Measurements from ENCODE around the gene PLXDC1. TPM values are rescaled to one million over a fixed set of nuclear protein-coding genes. Genes with fewer than 3 reads are reported as not detected.
"Not testable (repeated sequence)": the region's sequence is repeated elsewhere in the genome, so short reads cannot be mapped to it uniquely, and the experiment has no call there.

PLXDC1 gene
- total RNA-seq, 4 donors from 2014 or later: 1.6 to 26.2 (median 4.3) TPM

- DNase-seq: no peak
- no peaks in the 10 kb centered on the region for H3K9me3 ChIP-seq
- no peak overlapping the region for H3K27ac ChIP-seq
- in situ Hi-C loops (cut with MboI; ENCODE audit: low pct_ligation_motif_present in 1 of 4, low pct_unique_long_range_greater_than_20kb in 1 of 4, low sequenced_read_pairs in 3 of 4) (no loop called here), intact Hi-C loops (cut with DNase I; ENCODE audit: low total_unique reads) (no loop called here)
- no peaks in the 10 kb centered on the region for H3K27me3 ChIP-seq
- no peaks in the 10 kb centered on the region for H3K36me3 ChIP-seq
- 75% methylated on average over 5 of the region's 5 CpGs; no CpG with 5 or more reads in 1 of the 2 donors for WGBS, 2 donors (ENCODE audit: low coverage in 1 of 2)
- no peak overlapping the region for H3K4me3 ChIP-seq
- no peak for TF ChIP-seq EP300 (IDR thresholded peaks at IDR 0.05; ENCODE audit: low read depth)
- no peak for TF ChIP-seq POLR2AphosphoS5 (IDR thresholded peaks at IDR 0.05)
- TF ChIP-seq POLR2A (IDR thresholded peaks at IDR 0.05): no peak
- no peak for TF ChIP-seq CTCF (IDR thresholded peaks at IDR 0.05)
- peaks cover 0 to 15% (median 8%) of the 10 kb centered on the region in 4 donors for H3K4me1 ChIP-seq
These were observed 92.9 kb downstream of the PLXDC1 start for GRCh38 chr17:39058524-39058923.

GRCh38 chr17:39057701-39058206 lies 93.7 kb downstream of the PLXDC1 start:
- in situ Hi-C loops (cut with MboI; ENCODE audit: low pct_ligation_motif_present in 1 of 4, low pct_unique_long_range_greater_than_20kb in 1 of 4, low sequenced_read_pairs in 3 of 4) (no loop called here), intact Hi-C loops (cut with DNase I; ENCODE audit: low total_unique reads) (no loop called here)
- no peaks in the 10 kb centered on the region for H3K36me3 ChIP-seq
- TF ChIP-seq EP300 (IDR thresholded peaks at IDR 0.05; ENCODE audit: low read depth) (no peak), POLR2A (IDR thresholded peaks at IDR 0.05) (no peak), POLR2AphosphoS5 (IDR thresholded peaks at IDR 0.05) (no peak), CTCF (IDR thresholded peaks at IDR 0.05) (no peak)
- peak overlapping the region in 3 of 4 donors; percentile 44 to 61 (median 60) for H3K4me3 ChIP-seq
- DNase-seq: no peak
- no peaks in the 10 kb centered on the region for H3K9me3 ChIP-seq
- no peaks in the 10 kb centered on the region for H3K27me3 ChIP-seq
- peaks cover 0 to 15% (median 8%) of the 10 kb centered on the region in 4 donors for H3K4me1 ChIP-seq
- H3K27ac ChIP-seq: peak overlapping the region in 2 of 4 donors; percentile 67 to 72
- WGBS, 2 donors (ENCODE audit: low coverage in 1 of 2): 80 to 83% methylated on average over 4 to 11 of the region's 11 CpGs

- in situ Hi-C loops (cut with MboI; ENCODE audit: low pct_ligation_motif_present in 1 of 4, low pct_unique_long_range_greater_than_20kb in 1 of 4, low sequenced_read_pairs in 3 of 4): no loop called here
- H3K9me3 ChIP-seq: no peaks in the 10 kb centered on the region
- TF ChIP-seq POLR2AphosphoS5 (IDR thresholded peaks at IDR 0.05) (no peak), POLR2A (IDR thresholded peaks at IDR 0.05) (no peak)
- no peaks in the 10 kb centered on the region for H3K36me3 ChIP-seq
- intact Hi-C loops (cut with DNase I; ENCODE audit: low total_unique reads): no loop called here
- DNase-seq: no peak
- 34 to 67% methylated on average over 1 to 2 of the region's 2 CpGs for WGBS, 2 donors (ENCODE audit: low coverage in 1 of 2)
- peaks cover 0 to 15% (median 8%) of the 10 kb centered on the region in 4 donors for H3K4me1 ChIP-seq
- H3K4me3 ChIP-seq: no peak overlapping the region
- no peak overlapping the region for H3K27ac ChIP-seq
- no peaks in the 10 kb centered on the region for H3K27me3 ChIP-seq
These were observed 97.3 kb downstream of the PLXDC1 start for GRCh38 chr17:39054111-39054645.

GRCh38 chr17:39052423-39052822 lies 99.0 kb downstream of the PLXDC1 start:
- in situ Hi-C loops (cut with MboI; ENCODE audit: low pct_ligation_motif_present in 1 of 4, low pct_unique_long_range_greater_than_20kb in 1 of 4, low sequenced_read_pairs in 3 of 4); DNase-seq; H3K4me3 ChIP-seq; H3K36me3 ChIP-seq; H3K27me3 ChIP-seq; H3K9me3 ChIP-seq; intact Hi-C loops (cut with DNase I; ENCODE audit: low total_unique reads); H3K27ac ChIP-seq: not testable (repeated sequence)
- WGBS, 2 donors (ENCODE audit: low coverage in 1 of 2): 63 to 80% methylated on average over 3 of the region's 3 CpGs
- H3K4me1 ChIP-seq: peaks cover 0 to 12% (median 7%) of the 10 kb centered on the region in 4 donors

GRCh38 chr17:39051001-39051585 lies 100.3 kb downstream of the PLXDC1 start:
- no peaks in the 10 kb centered on the region for H3K27me3 ChIP-seq
- H3K36me3 ChIP-seq: no peaks in the 10 kb centered on the region
- TF ChIP-seq EP300 (IDR thresholded peaks at IDR 0.05; ENCODE audit: low read depth) (no peak), CTCF (IDR thresholded peaks at IDR 0.05) (no peak), POLR2A (IDR thresholded peaks at IDR 0.05) (no peak), POLR2AphosphoS5 (IDR thresholded peaks at IDR 0.05) (no peak)
- H3K4me1 ChIP-seq: no peaks in the 10 kb centered on the region
- H3K9me3 ChIP-seq: peaks cover 18 to 19% of the 10 kb centered on the region in 2 donors
- intact Hi-C loops (cut with DNase I; ENCODE audit: low total_unique reads): no loop called here
- 90 to 93% methylated on average over 3 to 12 of the region's 12 CpGs for WGBS, 2 donors (ENCODE audit: low coverage in 1 of 2)
- H3K27ac ChIP-seq: no peak overlapping the region
- in situ Hi-C loops (cut with MboI; ENCODE audit: low pct_ligation_motif_present in 1 of 4, low pct_unique_long_range_greater_than_20kb in 1 of 4, low sequenced_read_pairs in 3 of 4): no loop called here
- H3K4me3 ChIP-seq: no peak overlapping the region
- no peak for DNase-seq
